KOPT-K1 (cell line): ENCODE data around the gene DOCK8.

Experiments used
- H3K27ac ChIP-seq: fragments of 200-600 bp; sonication (generic); 2 replicates; pipeline ENCODE4 v1.5.1; 2016; ENCODE audit warnings: antibody characterized with exemption, mild to moderate bottlenecking, low read depth, low read length; ENCODE audit not compliant: poor library complexity, severe bottlenecking
- H3K36me3 ChIP-seq: fragments of 200-600 bp; sonication (generic); 2 replicates; pipeline ENCODE4 v1.5.1; 2017; ENCODE audit warnings: antibody characterized with exemption, mild to moderate bottlenecking, low read length, moderate library complexity; ENCODE audit not compliant: insufficient read depth
- H3K9me3 ChIP-seq: fragments of 200-600 bp; sonication (generic); 2 replicates; pipeline ENCODE4 v1.5.1; 2017; ENCODE audit warnings: antibody characterized with exemption, low read length, mild to moderate bottlenecking; ENCODE audit not compliant: insufficient read depth, poor library complexity, severe bottlenecking

Gene DOCK8

DNA sequence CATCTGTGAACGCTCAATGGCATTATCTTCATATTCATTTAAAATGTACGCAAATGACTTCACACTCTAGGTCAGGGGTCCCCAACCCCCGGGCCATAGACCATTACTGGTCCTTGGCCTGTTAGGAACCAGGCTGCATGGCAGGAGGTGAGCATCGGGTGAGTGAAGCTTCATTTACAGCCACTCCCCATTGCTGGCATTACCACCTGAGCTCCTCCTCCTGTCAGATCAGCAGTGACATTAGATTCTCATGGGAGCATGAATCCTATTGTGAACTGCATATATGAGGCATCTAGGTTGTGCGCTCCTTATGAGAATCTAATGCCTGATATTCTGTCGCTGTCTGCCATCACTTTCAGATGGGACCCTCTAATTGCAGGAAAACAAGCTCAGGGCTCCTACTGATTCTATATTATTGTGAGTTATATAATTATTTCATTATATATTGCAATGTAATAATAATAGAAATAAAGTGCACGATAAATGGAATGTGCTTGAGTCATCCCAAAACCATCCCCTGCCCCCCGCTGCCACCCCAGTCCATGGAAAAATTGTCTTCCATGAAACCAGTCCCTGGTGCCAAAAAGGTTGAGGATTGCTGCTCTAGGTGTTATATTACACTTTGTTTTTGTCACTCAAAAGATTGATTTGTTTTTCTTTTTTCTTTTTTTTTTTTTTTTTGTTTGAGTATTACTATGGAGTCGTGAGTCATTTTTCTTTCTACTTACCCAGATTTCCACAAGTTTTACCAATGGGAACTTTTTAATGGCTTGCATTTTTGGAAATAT is 127.2 kb downstream of the DOCK8 start:
- H3K36me3 ChIP-seq, result peaks cover 100% of the 10 kb centered on the region
- no peak overlapping the region for H3K27ac ChIP-seq
- H3K9me3 ChIP-seq, result no peaks in the 10 kb centered on the region

DNA sequence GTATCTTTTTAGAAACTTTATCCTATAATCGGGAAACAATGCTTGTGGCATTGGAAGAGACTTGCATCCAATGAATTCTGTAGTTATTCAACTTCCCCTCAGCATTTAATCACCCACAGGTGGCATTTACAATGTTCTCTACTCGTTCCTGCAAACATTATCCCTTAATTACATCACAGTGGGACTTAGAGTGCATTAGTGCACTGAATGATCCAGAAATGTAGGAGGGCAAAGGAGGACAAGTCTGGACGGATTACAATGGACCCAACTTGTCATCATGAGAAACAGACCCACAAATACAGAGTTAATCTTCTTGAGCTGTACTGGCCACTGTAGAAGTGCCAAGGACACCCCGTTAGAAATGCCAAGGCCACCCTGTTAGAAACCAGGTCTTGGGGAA is 129.1 kb downstream of the DOCK8 start:
- Histone ChIP-seq H3K9me3 (no peaks in the 10 kb centered on the region), H3K27ac (no peak overlapping the region), H3K36me3 (peaks cover 100% of the 10 kb centered on the region)

DNA sequence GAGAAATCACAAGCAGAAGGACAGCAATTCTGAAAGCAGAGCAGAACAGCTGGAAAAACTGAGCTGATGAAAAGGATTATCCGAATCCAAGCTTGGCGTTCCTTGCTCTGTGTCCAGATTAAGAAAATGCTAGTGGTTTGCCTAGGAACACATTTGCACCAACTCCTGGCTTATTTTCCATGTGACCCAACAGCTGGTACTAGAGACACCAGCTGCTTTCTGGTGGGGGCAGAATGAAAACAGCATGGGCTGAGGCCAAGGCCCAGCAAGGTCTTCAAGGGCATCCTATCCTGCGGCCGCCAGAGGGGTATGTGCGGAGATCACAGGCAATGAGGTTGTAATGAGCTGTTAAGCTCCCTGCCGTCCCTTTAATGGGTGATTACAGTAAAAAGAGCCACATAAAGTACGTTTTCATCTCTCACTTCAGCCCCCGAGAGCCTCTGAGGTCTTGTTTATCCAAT is 131.5 kb downstream of the DOCK8 start:
- H3K27ac ChIP-seq, result no peak overlapping the region
- H3K36me3 ChIP-seq, result peaks cover 100% of the 10 kb centered on the region
- H3K9me3 ChIP-seq, result no peaks in the 10 kb centered on the region

DNA sequence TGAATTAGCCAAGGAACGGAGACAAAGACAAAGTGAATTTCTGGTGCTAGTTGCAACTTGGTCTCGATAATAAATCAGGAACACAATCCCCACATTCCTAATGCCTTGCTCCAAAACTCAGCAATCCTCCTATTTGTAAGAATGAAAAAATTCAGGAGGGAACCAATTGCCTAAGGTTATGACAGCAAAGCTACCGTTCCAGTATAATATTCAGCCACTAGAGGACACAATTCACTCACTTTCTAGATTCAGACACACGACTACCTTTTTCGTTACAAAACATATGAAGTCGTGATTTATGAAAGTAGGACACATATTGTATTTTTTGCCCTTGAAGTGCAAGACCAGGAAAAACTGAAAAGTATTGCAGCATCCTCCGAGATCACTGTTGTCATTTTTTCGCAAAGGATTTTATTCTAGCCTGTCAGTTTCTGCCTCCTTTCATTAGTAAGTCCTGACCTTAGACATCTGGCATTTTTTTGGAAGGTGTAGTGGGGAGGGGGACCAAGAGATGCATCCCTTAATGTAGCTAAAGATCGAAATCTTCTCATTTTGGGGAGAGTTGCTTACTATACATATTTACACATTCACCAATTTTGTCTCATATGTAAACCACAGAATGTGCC is 133.1 kb downstream of the DOCK8 start:
- no peaks in the 10 kb centered on the region for H3K9me3 ChIP-seq
- peaks cover 100% of the 10 kb centered on the region for H3K36me3 ChIP-seq
- no peak overlapping the region for H3K27ac ChIP-seq

DNA sequence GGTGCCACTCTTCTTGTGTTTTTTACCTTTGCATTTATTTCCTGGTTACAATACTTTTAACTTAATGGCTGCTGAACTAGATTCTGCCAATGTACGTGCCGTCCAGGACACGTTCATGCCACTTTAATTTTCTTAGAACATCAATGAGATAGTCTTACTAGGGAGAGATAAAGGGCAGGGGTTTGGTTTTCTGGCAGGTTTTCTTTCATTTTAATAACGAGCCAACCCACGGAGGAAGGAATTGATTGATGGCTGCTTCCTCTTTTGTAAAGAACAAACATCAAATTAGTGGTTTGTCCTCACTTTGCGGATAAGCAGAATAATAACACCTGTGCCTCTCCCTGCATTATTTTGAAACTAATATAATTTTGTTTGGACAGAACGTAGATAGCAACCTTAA is 135.7 kb downstream of the DOCK8 start:
- Histone ChIP-seq H3K9me3 (no peaks in the 10 kb centered on the region), H3K36me3 (peaks cover 98% of the 10 kb centered on the region), H3K27ac (peak overlapping the region; percentile 49)

DNA sequence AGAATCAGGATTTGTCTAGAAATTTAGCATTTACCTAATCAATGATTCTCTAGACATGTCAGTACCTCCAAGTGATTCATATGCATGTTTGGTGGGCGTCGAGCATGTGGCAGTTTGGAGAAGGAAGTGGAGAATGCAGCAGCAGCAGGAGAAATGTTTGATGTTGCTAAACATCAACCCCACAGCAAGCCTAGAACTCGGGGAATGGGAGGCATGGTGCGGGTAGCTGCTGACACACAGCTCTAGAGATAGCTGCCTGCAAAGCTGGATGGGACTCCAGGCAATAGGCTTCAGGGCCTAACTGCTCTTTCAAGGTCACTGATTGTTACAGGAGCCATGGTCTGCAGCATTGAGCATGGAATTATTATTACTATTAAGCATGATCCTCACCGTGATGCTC is 137.3 kb downstream of the DOCK8 start:
- peaks cover 97% of the 10 kb centered on the region for H3K36me3 ChIP-seq
- no peak overlapping the region for H3K27ac ChIP-seq
- no peaks in the 10 kb centered on the region for H3K9me3 ChIP-seq

DNA sequence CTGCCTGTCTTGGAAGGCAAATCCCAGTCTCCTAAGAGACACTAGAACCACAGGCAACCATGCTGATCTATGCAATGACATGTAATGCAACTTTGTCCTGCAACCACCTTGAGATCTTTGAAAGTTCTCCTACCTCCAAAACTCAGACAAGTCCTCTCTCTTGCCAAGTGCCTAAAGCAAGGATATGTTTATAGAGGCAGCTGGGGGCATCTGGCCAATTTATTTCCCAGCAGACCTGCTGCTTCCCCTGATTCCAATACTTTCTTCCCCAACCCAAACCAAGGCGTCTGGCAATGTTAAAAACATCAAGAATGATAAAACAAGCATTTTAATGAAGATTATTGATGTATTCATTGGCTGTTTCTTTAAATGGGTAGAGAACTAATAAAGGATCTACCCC is 138.4 kb downstream of the DOCK8 start:
- H3K9me3 ChIP-seq, result no peaks in the 10 kb centered on the region
- no peak overlapping the region for H3K27ac ChIP-seq
- H3K36me3 ChIP-seq, result peaks cover 97% of the 10 kb centered on the region

DNA sequence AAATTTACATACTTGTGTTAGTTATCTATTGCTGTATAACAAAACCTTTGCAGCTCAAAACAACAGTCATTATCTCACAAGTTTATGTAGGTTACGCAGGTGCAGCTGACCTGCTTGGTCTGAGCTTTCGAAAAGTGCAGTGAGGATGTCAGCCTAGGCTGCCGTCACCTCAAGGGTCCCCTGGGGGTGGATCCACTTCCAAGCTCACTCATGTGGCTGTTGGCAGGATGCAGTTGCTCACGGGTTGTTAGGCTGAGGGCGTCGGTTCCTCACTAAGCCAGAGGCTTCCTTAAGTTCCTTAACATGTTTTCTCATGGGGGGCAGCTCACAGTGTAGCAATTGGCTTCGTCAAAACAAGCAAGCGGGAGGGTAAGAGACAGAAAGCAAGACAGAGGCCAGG is 139.8 kb downstream of the DOCK8 start:
- peaks cover 97% of the 10 kb centered on the region for H3K36me3 ChIP-seq
- no peaks in the 10 kb centered on the region for H3K9me3 ChIP-seq
- peak overlapping the region; percentile 1 for H3K27ac ChIP-seq

DNA sequence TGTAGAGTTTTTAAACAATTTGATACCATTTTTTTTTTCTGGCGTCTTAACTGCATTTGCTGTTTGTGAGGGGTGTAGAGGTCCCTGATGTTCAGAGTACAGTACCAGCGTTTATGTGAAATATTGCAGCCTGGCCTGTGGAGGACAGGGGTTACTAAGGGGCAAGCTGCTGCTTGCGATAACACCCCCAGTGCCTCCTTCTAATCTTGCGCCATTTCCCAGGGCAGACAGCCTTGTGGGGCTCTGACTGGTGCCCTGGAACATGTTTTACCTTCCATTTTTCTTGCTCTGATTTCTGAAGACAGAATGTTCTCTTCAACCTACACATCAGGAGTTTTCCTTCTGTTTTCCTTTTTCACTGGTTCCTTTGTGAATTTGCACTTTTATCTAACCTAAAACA is 142.9 kb downstream of the DOCK8 start:
- Histone ChIP-seq H3K27ac (no peak overlapping the region), H3K9me3 (no peaks in the 10 kb centered on the region), H3K36me3 (peaks cover 97% of the 10 kb centered on the region)

DNA sequence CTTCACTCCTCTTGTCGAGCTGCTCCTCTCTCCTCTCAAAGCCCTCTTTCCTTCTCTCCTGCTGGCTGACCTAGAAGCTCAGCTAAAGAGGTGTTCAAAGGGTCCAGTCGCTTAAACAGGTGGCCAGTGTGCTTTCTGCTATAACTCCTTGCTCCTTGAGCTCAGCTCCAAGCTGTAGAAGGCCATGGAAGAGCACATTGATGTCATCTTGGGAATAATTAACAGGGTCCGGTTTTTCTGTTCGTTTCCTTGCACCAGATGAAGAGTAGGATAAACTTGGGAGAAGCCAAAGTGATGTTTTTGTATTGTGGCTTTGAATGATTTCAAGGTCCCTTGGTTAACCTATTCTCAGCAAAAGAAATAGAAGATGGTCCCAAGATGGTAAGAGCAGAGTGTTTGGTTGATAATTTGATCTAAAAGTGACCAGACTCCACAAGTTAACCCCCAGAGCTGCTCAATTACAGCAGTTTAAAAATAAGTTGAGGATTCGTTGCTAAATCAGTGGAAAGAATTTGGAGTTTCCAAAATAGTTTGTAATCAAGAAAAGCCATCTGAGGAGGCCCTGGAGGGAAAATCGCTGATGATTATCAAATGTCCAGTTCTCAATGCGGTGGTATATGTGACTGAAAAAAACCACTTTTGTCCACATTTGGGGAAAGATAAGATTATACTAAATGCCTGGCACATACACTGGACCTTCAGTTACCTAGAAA is 148.1 kb downstream of the DOCK8 start:
- H3K9me3 ChIP-seq, result no peaks in the 10 kb centered on the region
- peaks cover 100% of the 10 kb centered on the region for H3K36me3 ChIP-seq

DNA sequence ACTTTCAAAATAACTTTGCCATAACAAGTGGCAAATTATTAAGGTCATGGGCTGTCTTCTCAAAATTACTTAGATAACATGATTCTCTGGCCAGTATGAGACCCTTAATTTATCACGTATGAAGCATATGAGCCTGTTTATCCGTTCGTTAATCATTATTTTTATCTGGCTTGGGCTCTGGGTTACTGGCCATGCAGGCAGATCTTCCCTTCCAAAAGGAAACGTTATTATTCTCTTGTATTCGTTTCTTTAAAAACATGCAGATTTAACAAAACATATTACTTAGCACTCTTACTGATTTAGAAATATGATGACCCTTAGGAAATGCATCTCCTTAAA is 148.6 kb downstream of the DOCK8 start:
- H3K9me3 ChIP-seq, result no peaks in the 10 kb centered on the region
- H3K36me3 ChIP-seq, result peaks cover 100% of the 10 kb centered on the region
- no peak overlapping the region for H3K27ac ChIP-seq

More for the DNA sequence above, 148.1 kb downstream of the DOCK8 start:
- H3K27ac ChIP-seq, result no peak overlapping the region

DNA sequence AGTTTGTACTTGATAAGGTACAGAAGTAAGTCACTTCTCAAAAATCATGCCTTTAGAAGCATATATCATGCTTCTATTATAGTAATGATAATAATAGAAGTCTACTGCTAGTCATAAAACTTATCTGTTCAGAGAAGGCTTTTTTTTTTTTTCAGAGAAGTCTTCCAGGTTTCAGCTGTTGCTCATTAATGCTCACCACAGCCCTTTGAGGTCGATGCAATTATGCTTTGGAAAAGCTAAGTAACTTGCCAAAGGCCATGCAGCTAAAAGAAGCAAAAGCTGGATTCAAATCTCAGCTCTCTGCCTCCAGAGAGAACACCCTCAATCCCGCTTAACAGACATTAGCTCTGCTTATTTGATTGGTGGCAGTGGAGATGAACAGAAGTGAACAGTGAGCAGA is 150.8 kb downstream of the DOCK8 start:
- H3K9me3 ChIP-seq, result no peaks in the 10 kb centered on the region
- H3K27ac ChIP-seq, result no peak overlapping the region
- H3K36me3 ChIP-seq, result peaks cover 100% of the 10 kb centered on the region

DNA sequence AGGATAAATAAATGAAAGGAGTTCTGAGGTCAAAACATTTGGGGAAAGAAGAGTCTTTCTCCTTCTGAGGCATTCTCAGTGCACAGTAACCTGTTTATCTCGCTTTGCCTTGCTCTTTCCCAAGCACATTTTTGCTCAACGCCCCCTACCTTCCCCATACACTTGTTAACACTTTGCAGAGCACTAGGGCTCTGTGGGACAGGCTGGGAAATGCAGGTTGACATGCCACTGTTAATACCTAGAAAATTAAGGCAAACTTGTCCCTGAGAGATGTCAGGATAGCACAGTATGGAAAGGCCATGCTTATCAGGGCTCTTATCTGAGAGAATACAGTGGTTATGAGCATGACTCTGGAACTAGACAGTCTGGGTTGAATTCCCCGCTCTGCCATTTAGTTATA is 152.0 kb downstream of the DOCK8 start:
- no peaks in the 10 kb centered on the region for H3K9me3 ChIP-seq
- peaks cover 100% of the 10 kb centered on the region for H3K36me3 ChIP-seq
- H3K27ac ChIP-seq, result no peak overlapping the region

DNA sequence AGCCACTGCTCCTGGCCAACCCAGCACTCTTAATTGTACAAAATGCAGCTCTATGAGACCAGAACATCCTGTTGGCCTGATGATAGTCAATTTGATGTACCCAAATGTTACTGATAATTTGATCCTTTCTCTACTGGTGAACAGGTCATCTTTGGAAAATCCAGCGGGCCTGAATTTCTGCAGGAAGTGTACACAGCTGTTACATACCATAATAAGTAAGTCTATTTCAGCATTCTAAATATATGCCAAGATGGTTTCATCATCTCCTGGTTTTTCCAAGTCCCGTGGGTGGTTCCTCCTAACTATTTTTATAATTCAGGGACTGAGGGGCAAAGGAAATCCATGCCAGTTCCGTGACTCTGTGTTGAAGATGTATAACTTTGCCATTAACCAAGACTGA is 155.4 kb downstream of the DOCK8 start:
- H3K36me3 ChIP-seq, result peaks cover 100% of the 10 kb centered on the region

DNA sequence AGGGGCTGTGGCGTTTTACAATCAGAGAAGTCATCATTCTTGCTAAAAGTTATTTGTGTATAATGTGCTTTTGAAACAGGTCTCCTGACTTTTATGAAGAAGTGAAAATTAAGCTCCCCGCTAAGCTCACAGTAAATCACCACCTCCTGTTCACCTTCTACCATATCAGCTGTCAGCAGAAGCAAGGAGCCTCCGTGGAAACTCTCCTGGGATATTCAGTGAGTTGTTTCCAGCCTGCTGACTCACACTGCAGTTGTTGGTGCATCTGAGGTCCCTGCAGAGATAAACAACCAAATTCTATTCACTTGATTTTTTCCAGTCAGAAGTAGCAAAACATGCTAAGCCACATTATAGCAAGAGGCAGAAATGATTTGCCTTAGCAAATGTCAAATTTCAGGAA is 156.7 kb downstream of the DOCK8 start:
- Histone ChIP-seq H3K27ac (no peak overlapping the region), H3K9me3 (no peaks in the 10 kb centered on the region), H3K36me3 (peaks cover 100% of the 10 kb centered on the region)

More for the DNA sequence above, 155.4 kb downstream of the DOCK8 start:
- Histone ChIP-seq H3K27ac (no peak overlapping the region), H3K9me3 (no peaks in the 10 kb centered on the region)
